ENCODE results near the gene PTPRT. TPM values are rescaled to one million over a fixed set of nuclear protein-coding genes. Genes with fewer than 3 reads are reported as not detected.

Gene PTPRT
- total and polyA plus RNA-seq, 2 of the 13 experiments (the other 11 are each of a cell fraction or from before 2014, with no cell fraction given), result under 0.01 to 0.09 TPM

DNA sequence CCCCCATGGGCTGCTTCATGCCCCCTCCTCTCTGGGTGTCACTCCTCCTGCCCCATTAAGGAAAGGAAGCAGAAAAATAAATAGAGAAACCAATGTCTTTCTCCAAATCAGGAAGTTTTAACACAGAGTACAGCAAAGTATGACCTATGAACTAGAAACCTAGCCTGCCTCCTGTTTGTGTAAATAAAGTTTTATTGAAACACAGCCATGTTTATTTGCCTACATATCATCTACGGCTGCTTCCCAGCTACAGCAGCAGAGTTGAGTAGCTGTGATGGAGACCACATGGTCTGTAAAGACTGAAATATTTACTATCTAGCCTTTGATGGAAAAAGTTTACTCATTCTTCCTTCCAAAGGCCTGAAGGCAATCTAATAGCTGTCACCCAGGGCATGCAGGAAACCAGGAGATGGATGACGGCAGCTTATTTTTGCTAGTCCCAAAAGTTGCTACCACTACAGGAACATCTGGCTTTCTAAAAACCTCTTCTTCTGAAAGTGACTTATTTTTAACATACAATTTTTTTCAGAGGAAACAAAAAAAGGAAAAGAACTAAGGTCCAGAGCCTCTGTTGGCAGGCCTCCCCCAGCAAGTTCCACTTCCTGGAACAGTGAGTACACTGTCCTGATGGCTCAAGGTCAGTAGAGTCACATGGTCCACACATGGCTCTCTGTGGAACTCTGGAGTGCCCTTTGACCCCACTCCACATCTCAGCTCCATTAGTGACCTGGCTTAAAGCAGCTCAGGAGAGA, 287.8 kb downstream of the PTPRT start (continued):
- TF ChIP-seq, protein P1, sequence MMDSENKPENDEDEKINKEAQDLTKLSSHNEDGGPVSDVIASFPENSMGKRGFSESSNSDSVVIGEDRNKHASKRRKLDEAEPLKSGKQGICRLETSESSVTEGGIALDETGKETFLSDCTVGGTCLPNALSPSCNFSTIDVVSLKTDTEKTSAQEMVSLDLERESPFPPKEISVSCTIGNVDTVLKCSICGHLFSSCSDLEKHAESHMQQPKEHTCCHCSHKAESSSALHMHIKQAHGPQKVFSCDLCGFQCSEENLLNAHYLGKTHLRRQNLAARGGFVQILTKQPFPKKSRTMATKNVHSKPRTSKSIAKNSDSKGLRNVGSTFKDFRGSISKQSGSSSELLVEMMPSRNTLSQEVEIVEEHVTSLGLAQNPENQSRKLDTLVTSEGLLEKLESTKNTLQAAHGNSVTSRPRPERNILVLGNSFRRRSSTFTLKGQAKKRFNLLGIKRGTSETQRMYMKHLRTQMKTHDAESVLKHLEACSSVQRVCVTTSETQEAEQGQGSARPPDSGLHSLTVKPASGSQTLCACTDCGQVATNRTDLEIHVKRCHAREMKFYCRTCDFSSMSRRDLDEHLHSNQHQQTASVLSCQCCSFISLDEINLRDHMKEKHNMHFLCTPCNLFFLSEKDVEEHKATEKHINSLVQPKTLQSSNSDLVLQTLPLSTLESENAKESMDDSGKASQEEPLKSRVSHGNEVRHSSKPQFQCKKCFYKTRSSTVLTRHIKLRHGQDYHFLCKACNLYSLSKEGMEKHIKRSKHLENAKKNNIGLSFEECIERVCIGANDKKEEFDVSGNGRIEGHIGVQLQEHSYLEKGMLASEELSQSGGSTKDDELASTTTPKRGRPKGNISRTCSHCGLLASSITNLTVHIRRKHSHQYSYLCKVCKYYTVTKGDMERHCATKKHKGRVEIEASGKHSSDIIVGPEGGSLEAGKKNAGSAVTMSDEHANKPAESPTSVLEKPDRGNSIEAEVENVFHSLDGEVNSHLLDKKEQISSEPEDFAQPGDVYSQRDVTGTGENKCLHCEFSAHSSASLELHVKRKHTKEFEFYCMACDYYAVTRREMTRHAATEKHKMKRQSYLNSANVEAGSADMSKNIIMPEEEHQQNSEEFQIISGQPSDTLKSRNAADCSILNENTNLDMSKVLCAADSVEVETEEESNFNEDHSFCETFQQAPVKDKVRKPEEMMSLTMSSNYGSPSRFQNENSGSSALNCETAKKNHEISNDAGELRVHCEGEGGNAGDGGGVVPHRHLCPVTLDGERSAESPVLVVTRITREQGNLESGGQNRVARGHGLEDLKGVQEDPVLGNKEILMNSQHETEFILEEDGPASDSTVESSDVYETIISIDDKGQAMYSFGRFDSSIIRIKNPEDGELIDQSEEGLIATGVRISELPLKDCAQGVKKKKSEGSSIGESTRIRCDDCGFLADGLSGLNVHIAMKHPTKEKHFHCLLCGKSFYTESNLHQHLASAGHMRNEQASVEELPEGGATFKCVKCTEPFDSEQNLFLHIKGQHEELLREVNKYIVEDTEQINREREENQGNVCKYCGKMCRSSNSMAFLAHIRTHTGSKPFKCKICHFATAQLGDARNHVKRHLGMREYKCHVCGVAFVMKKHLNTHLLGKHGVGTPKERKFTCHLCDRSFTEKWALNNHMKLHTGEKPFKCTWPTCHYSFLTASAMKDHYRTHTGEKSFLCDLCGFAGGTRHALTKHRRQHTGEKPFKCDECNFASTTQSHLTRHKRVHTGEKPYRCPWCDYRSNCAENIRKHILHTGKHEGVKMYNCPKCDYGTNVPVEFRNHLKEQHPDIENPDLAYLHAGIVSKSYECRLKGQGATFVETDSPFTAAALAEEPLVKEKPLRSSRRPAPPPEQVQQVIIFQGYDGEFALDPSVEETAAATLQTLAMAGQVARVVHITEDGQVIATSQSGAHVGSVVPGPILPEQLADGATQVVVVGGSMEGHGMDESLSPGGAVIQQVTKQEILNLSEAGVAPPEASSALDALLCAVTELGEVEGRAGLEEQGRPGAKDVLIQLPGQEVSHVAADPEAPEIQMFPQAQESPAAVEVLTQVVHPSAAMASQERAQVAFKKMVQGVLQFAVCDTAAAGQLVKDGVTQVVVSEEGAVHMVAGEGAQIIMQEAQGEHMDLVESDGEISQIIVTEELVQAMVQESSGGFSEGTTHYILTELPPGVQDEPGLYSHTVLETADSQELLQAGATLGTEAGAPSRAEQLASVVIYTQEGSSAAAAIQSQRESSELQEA (CRISPR knock-in tag; IDR thresholded peaks at IDR 0.05; ENCODE audit: not compliant biosample characterization), result no peak
- TF ChIP-seq ZNF24 (IDR thresholded peaks at IDR 0.05), result no peak
- no peak for TF ChIP-seq IKZF4 (CRISPR knock-in tag; IDR thresholded peaks at IDR 0.05; ENCODE audit: borderline replicate concordance, low read depth, not compliant biosample characterization)
- no peak for TF ChIP-seq SP1 (IDR thresholded peaks at IDR 0.05)
- TF ChIP-seq SP1 (CRISPR knock-in tag; IDR thresholded peaks at IDR 0.05), result no peak
- TF ChIP-seq, protein P2, sequence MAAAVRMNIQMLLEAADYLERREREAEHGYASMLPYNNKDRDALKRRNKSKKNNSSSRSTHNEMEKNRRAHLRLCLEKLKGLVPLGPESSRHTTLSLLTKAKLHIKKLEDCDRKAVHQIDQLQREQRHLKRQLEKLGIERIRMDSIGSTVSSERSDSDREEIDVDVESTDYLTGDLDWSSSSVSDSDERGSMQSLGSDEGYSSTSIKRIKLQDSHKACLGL (CRISPR knock-in tag; IDR thresholded peaks at IDR 0.05), result no peak
- TF ChIP-seq, protein P3, sequence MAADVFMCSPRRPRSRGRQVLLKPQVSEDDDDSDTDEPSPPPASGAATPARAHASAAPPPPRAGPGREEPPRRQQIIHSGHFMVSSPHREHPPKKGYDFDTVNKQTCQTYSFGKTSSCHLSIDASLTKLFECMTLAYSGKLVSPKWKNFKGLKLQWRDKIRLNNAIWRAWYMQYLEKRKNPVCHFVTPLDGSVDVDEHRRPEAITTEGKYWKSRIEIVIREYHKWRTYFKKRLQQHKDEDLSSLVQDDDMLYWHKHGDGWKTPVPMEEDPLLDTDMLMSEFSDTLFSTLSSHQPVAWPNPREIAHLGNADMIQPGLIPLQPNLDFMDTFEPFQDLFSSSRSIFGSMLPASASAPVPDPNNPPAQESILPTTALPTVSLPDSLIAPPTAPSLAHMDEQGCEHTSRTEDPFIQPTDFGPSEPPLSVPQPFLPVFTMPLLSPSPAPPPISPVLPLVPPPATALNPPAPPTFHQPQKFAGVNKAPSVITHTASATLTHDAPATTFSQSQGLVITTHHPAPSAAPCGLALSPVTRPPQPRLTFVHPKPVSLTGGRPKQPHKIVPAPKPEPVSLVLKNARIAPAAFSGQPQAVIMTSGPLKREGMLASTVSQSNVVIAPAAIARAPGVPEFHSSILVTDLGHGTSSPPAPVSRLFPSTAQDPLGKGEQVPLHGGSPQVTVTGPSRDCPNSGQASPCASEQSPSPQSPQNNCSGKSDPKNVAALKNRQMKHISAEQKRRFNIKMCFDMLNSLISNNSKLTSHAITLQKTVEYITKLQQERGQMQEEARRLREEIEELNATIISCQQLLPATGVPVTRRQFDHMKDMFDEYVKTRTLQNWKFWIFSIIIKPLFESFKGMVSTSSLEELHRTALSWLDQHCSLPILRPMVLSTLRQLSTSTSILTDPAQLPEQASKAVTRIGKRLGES (CRISPR knock-in tag; IDR thresholded peaks at IDR 0.05; ENCODE audit: borderline replicate concordance), result peak; percentile 52; the same call in 1 of the 2 replicates
- TF ChIP-seq FOXA3 (CRISPR knock-in tag; IDR thresholded peaks at IDR 0.05), result no peak
- TF ChIP-seq HMG20A (CRISPR knock-in tag; IDR thresholded peaks at IDR 0.05; ENCODE audit: borderline replicate concordance), result no peak
- TF ChIP-seq, protein P4, sequence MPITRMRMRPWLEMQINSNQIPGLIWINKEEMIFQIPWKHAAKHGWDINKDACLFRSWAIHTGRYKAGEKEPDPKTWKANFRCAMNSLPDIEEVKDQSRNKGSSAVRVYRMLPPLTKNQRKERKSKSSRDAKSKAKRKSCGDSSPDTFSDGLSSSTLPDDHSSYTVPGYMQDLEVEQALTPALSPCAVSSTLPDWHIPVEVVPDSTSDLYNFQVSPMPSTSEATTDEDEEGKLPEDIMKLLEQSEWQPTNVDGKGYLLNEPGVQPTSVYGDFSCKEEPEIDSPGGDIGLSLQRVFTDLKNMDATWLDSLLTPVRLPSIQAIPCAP (CRISPR knock-in tag; IDR thresholded peaks at IDR 0.05; ENCODE audit: low read depth), result no peak
- TF ChIP-seq RNF2 (conservative IDR thresholded peaks at IDR 0.05; ENCODE audit: low read depth), result no peak
- TF ChIP-seq HCFC1 (IDR thresholded peaks at IDR 0.05; ENCODE audit: low read depth, low read length), result no peak
- TF ChIP-seq MBD4 (IDR thresholded peaks at IDR 0.05; ENCODE audit: borderline replicate concordance, low read length), result no peak
- TF ChIP-seq SALL1 (CRISPR knock-in tag; IDR thresholded peaks at IDR 0.05), result peak; percentile 51
- no peak for TF ChIP-seq ZSCAN21 (CRISPR knock-in tag; IDR thresholded peaks at IDR 0.05; ENCODE audit: borderline replicate concordance)
- TF ChIP-seq TRIM24 (CRISPR knock-in tag; IDR thresholded peaks at IDR 0.05), result no peak
- TF ChIP-seq SMAD9 (CRISPR knock-in tag; IDR thresholded peaks at IDR 0.05), result no peak
